WERI-Rb-1 (cell line): Measurements from ENCODE around the gene PEX7.
A peak's percentile ranks its signal among the peaks of the same experiment; 100 is the strongest.

ENCODE experiments used
- DNase-seq: peaks from one replicate; pipeline ENCODE4 v3.0.0-alpha.2; 2020
- H3K27ac ChIP-seq: fragments of 250-450 bp; sonication (Bioruptor Pico); 2 replicates; pipeline ENCODE4 v1.5.1; 2020; ENCODE audit warnings: mild to moderate bottlenecking, moderate library complexity
- H3K27me3 ChIP-seq: fragments of 250-450 bp; sonication (Bioruptor Pico); 2 replicates; pipeline ENCODE4 v1.5.1; 2021; ENCODE audit warnings: mild to moderate bottlenecking, low read depth, moderate library complexity; ENCODE audit not compliant: insufficient read depth, severe bottlenecking
- H3K36me3 ChIP-seq: fragments of 250-450 bp; sonication (Bioruptor Pico); 2 replicates; pipeline ENCODE4 v1.5.1; 2020; ENCODE audit warnings: mild to moderate bottlenecking, moderate library complexity
- H3K4me3 ChIP-seq: 2 replicates; pipeline ENCODE4 v1.5.1; 2011; ENCODE audit warnings: low read depth, mild to moderate bottlenecking, control low read depth, low read length
- H3K9me3 ChIP-seq: fragments of 250-450 bp; sonication (Bioruptor Pico); 2 replicates; pipeline ENCODE4 v1.5.1; 2021; ENCODE audit warnings: mild to moderate bottlenecking, moderate library complexity; ENCODE audit not compliant: severe bottlenecking
- TF ChIP-seq, protein P1 (sequence below): IDR thresholded peaks from 2 replicates; pipeline ENCODE4 v1.5.1; 2011; ENCODE audit warnings: low read depth, mild to moderate bottlenecking, control low read depth, inconsistent platforms, low read length

PEX7 gene

DNA sequence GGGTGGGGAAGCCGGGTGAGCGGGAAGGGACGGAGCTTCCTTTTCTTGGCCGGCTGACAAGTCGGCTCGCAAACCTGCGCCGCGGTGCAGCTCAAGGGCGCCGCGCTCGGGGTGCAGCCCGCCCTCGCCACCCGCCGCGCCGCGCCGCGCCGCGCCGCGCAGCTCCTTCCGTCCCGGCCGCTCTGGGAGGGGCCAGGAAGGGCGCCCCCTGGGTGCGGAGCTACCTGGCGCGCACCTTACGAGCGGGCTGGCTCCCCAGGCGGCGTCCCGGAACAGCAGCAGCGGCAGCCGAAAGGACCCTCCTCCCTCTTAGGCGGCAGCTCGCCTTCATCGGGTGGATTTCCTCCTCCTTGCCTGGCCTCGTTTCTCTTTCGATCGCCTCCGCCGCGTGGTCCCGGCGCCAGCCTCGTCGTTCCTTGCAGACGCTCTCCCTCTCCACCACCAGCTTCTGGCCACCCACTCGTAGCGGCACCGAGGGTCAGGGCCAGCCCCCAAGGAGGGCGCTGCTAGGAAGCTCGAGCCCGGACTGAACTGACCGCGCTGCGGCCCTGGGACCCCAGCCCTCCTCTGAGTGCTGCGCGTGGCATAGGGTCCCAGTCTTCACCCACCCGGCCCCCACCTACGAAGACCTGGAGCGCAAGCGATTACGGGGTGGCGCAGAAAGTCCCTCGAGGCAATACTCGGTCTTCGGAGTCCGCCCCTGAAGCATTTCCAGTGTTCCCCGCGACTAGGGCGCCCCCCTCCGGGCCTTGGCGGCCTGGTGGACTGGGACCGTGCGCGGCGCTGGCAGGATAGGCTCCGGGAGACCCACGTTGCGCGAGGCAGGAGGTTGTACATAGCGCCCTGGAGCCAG is 29.8 kb upstream of the PEX7 start, which contains the start of gene MAP3K5:
Gene MAP3K5 (minus strand): TSS at position 68 of the 853 bp plus-strand sequence. CDS start 320 bp downstream, outside the sequence.
- Histone ChIP-seq H3K9me3 (no peaks in the 10 kb centered on the region), H3K27me3 (no peaks in the 10 kb centered on the region), H3K27ac (peak within 1 kb of the TSS; percentile 84), H3K36me3 (no peaks in the 10 kb centered on the region), H3K4me3 (peak within 1 kb of the TSS; percentile 82)
- peak; percentile 94 for DNase-seq
- TF ChIP-seq, protein P1, sequence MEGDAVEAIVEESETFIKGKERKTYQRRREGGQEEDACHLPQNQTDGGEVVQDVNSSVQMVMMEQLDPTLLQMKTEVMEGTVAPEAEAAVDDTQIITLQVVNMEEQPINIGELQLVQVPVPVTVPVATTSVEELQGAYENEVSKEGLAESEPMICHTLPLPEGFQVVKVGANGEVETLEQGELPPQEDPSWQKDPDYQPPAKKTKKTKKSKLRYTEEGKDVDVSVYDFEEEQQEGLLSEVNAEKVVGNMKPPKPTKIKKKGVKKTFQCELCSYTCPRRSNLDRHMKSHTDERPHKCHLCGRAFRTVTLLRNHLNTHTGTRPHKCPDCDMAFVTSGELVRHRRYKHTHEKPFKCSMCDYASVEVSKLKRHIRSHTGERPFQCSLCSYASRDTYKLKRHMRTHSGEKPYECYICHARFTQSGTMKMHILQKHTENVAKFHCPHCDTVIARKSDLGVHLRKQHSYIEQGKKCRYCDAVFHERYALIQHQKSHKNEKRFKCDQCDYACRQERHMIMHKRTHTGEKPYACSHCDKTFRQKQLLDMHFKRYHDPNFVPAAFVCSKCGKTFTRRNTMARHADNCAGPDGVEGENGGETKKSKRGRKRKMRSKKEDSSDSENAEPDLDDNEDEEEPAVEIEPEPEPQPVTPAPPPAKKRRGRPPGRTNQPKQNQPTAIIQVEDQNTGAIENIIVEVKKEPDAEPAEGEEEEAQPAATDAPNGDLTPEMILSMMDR = peak; percentile 81

DNA sequence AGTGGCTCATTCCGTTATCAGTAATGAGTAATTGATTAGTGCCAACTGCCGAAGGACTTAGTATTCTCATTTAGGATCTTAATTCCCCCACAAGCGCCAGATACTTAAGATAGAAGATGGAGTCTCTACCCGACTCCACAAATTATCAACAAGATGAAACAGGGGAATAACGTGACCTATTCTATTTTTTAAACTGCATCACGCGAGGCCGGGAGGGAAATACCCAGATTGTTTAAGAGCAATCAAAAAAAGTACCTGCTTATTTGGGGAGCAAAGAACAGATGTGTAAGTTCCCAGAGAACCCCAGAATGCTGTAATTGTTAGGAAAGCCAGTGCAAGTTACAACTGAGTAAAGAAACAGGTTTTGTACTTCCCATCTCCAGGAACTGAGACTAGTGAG is 29.0 kb upstream of the PEX7 start:
- Histone ChIP-seq H3K27ac (peak overlapping the region; percentile 84), H3K9me3 (no peaks in the 10 kb centered on the region), H3K27me3 (no peaks in the 10 kb centered on the region), H3K36me3 (no peaks in the 10 kb centered on the region), H3K4me3 (peak overlapping the region; percentile 82)
- TF ChIP-seq, protein P1 = no peak
- DNase-seq = no peak

DNA sequence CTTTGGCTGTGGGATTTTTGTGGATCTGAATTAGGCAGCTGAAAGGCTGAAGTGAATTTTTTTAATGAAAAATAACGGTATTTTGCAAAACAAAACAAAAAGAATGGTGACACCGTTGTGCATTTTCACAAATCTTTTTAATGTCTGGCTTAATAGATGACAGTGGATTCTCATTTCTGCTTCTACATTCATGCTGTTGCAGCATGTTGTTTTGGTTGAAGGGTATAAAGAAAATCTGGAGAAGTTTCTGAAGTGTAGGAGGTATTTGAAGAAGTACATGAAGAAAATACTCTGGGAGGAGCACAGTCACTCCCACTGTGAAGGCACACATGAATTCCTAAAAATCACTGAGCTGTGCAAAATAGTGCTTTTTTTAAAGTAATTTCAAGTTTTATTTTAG is 27.0 kb upstream of the PEX7 start:
- no peak overlapping the region for H3K27ac ChIP-seq
- DNase-seq = no peak
- no peaks in the 10 kb centered on the region for H3K9me3 ChIP-seq
- H3K4me3 ChIP-seq = no peak overlapping the region
- no peaks in the 10 kb centered on the region for H3K27me3 ChIP-seq
- H3K36me3 ChIP-seq = no peaks in the 10 kb centered on the region
- TF ChIP-seq, protein P1 = no peak

DNA sequence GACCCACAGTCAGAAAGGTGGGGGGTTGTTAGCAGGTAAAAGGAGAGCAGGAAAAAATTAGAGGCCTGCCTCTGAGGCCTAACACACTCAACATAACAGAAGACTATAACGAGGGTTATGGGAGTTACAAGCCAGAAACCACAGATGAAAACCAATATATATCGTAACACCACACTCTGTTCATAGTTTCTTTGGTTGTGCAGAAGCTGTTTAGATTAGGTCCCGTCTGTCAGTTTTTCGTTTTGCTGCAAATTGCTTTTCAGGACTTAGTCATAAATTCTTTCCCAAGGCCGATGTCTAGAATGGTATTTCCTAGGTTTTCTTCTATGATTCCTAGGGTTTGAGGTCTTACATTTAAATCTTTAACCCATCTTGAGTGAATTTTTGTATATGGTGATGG is 26.4 kb upstream of the PEX7 start:
- TF ChIP-seq, protein P1 = no peak
- H3K9me3 ChIP-seq = no peaks in the 10 kb centered on the region
- H3K4me3 ChIP-seq = no peak overlapping the region
- no peak overlapping the region for H3K27ac ChIP-seq
- DNase-seq = no peak
- H3K27me3 ChIP-seq = no peaks in the 10 kb centered on the region
- no peaks in the 10 kb centered on the region for H3K36me3 ChIP-seq

DNA sequence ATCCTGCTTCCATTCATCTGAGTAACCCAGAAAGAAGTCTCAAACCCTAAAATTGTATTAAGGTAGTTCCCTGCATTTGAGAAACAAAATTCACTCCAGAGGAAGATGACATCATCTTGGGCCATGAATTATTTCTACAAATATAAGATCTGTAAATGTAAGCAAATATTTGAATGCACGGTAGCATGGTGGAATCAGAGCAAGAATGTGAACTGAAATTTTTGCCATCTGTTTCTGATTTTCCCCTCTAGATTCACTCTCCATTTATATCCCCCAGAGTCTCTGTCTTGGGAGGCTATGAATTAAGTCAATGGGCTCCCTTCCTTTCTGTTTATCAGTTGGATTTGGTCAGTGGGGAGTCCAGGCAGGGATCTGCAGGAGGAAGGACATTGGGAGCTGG is 24.3 kb upstream of the PEX7 start:
- Histone ChIP-seq H3K9me3 (no peaks in the 10 kb centered on the region), H3K27me3 (no peaks in the 10 kb centered on the region), H3K27ac (no peak overlapping the region), H3K4me3 (no peak overlapping the region), H3K36me3 (no peaks in the 10 kb centered on the region)
- no peak for DNase-seq
- TF ChIP-seq, protein P1 = no peak

DNA sequence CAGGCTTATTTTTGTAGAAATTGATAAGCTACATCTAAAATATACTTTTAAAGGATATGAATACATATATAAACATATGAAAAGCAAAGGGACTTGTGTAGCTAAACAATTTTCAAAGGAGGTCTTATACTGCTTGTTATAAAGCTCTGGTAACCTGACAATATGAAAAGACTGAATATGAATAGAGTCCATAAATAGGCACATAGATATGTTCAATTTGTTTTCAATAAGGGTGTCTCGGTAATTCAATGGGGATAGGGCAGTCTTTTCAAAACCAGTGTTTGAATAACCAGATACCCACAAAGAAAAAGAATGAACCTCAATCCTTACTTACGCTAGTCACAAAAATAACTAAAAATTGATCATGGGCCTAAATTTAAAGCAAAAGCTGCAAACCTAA is 20.8 kb upstream of the PEX7 start:
- Histone ChIP-seq H3K4me3 (no peak overlapping the region), H3K27me3 (no peaks in the 10 kb centered on the region), H3K9me3 (no peaks in the 10 kb centered on the region), H3K27ac (no peak overlapping the region), H3K36me3 (no peaks in the 10 kb centered on the region)
- TF ChIP-seq, protein P1 = no peak
- no peak for DNase-seq
